ENCODE data around the gene LMO2.

DNA sequence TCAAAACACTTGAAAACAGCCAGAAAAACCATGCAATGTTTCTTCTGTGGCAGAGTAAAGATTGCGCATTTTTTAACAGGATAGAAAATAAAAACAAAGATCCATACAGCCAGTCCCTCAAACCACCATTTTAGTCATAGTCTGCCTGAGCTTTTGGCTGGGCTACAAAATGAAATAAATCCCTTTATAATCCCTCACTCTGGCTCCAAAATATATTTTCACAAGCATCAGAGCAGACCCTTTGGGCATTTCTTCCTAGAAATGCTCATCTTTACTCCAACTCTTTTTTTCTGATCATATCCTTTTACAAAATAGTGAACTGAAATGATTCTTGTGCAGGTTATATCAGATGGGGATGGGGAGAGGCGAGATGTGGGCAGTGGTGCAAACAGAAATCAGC, 31.8 kb upstream of the LMO2 start:
- TF ChIP-seq, protein P1, sequence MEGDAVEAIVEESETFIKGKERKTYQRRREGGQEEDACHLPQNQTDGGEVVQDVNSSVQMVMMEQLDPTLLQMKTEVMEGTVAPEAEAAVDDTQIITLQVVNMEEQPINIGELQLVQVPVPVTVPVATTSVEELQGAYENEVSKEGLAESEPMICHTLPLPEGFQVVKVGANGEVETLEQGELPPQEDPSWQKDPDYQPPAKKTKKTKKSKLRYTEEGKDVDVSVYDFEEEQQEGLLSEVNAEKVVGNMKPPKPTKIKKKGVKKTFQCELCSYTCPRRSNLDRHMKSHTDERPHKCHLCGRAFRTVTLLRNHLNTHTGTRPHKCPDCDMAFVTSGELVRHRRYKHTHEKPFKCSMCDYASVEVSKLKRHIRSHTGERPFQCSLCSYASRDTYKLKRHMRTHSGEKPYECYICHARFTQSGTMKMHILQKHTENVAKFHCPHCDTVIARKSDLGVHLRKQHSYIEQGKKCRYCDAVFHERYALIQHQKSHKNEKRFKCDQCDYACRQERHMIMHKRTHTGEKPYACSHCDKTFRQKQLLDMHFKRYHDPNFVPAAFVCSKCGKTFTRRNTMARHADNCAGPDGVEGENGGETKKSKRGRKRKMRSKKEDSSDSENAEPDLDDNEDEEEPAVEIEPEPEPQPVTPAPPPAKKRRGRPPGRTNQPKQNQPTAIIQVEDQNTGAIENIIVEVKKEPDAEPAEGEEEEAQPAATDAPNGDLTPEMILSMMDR (IDR thresholded peaks at IDR 0.05): no peak
- no peak for TF ChIP-seq EP300 (IDR thresholded peaks at IDR 0.05)
- TF ChIP-seq POLR2A (IDR thresholded peaks at IDR 0.05): no peak
